GM23338 (cell line): ENCODE results near the gene RPS6KA3. TPM values are rescaled to one million over a fixed set of nuclear protein-coding genes. Genes with fewer than 3 reads are reported as not detected.

Experiments
- ATAC-seq: fragments of 200-7000 bp; cut with Tn5 transposase; 3 replicates; pipeline ENCODE4 v1.9.1; 2020
- DNase-seq: peaks from one replicate; pipeline ENCODE4 v3.0.0-alpha.2; 2015; ENCODE audit warnings: low spot score
- H2AFZ ChIP-seq: fragments of 200-600 bp; sonication (generic); 2 replicates; pipeline ENCODE4 v1.8.0; 2016; ENCODE audit warnings: antibody characterized with exemption, mild to moderate bottlenecking, moderate library complexity
- H3F3A ChIP-seq: fragments of 200-600 bp; sonication (generic); replicated peaks from 2 replicates; pipeline ENCODE4 v1.8.0; 2017; ENCODE audit warnings: antibody characterized with exemption, mixed run types, low read depth
- H3K27ac ChIP-seq: fragments of 200-600 bp; sonication (generic); 2 replicates; pipeline ENCODE4 v1.6.1; 2016; ENCODE audit warnings: low read depth
- H3K27me3 ChIP-seq: fragments of 200-600 bp; sonication (generic); 2 replicates; pipeline ENCODE4 v1.8.0; 2016; ENCODE audit warnings: mild to moderate bottlenecking, mixed run types, moderate library complexity; ENCODE audit not compliant: insufficient read depth
- H3K36me3 ChIP-seq: fragments of 200-600 bp; sonication (generic); 2 replicates; pipeline ENCODE4 v1.8.0; 2016; ENCODE audit warnings: mild to moderate bottlenecking; ENCODE audit not compliant: insufficient read depth
- H3K4me1 ChIP-seq: fragments of 200-600 bp; sonication (generic); 2 replicates; pipeline ENCODE4 v1.8.0; 2016; ENCODE audit warnings: mild to moderate bottlenecking, moderate library complexity; ENCODE audit not compliant: insufficient read depth
- H3K4me2 ChIP-seq: fragments of 200-600 bp; sonication (generic); 2 replicates; pipeline ENCODE4 v1.7.1; 2017; ENCODE audit warnings: mixed run types
- H3K4me3 ChIP-seq: fragments of 200-600 bp; sonication (generic); 2 replicates; pipeline ENCODE4 v1.6.1; 2016; ENCODE audit warnings: mixed run types
- H3K79me2 ChIP-seq: fragments of 200-600 bp; sonication (generic); replicated peaks from 2 replicates; pipeline ENCODE4 v1.8.0; 2017; ENCODE audit warnings: mild to moderate bottlenecking; ENCODE audit not compliant: insufficient read depth
- H3K9me2 ChIP-seq: fragments of 200-600 bp; sonication (generic); 2 replicates; pipeline ENCODE4 v1.8.0; 2017; ENCODE audit not compliant: insufficient read depth
- H4K20me1 ChIP-seq: fragments of 200-600 bp; sonication (generic); replicated peaks from 2 replicates; pipeline ENCODE4 v1.8.0; 2017; ENCODE audit warnings: mild to moderate bottlenecking; ENCODE audit not compliant: insufficient read depth
- H3K27ac Mint-ChIP-seq: 2 replicates; pipeline ENCODE4 v1.8.0; 2020; ENCODE audit warnings: inconsistent platforms, mild to moderate bottlenecking, moderate library complexity, mixed read lengths
- H3K27me3 Mint-ChIP-seq: 3 replicates; pipeline ENCODE4 v1.8.0; 2022; ENCODE audit warnings: low read depth, mild to moderate bottlenecking, moderate library complexity, mixed read lengths, inconsistent platforms; ENCODE audit not compliant: insufficient read depth, poor library complexity
- H3K36me3 Mint-ChIP-seq: 3 replicates; pipeline ENCODE4 v1.8.0; 2021; ENCODE audit warnings: low read depth, mild to moderate bottlenecking, inconsistent platforms, moderate library complexity, mixed read lengths
- H3K4me1 Mint-ChIP-seq: 3 replicates; pipeline ENCODE4 v1.8.0; 2020; ENCODE audit warnings: mild to moderate bottlenecking, inconsistent platforms, mixed read lengths
- H3K4me3 Mint-ChIP-seq: 3 replicates; pipeline ENCODE4 v1.8.0; 2021; ENCODE audit warnings: moderate library complexity, mild to moderate bottlenecking, inconsistent platforms, mixed read lengths
- H3K9me3 Mint-ChIP-seq: 3 replicates; pipeline ENCODE4 v1.8.0; 2020; ENCODE audit warnings: moderate library complexity, mild to moderate bottlenecking, inconsistent platforms, mixed read lengths
- CREB1 ChIP-seq: fragments of 250-450 bp; sonication (Bioruptor Pico); IDR thresholded peaks from 2 replicates; pipeline ENCODE4 v1.5.0; 2020; ENCODE audit warnings: low read depth, mild to moderate bottlenecking, moderate library complexity
- EZH2phosphoT487 ChIP-seq: fragments of 200-600 bp; sonication (generic); IDR thresholded peaks from one replicate; pipeline ENCODE4 v1.8.1; 2018; ENCODE audit warnings: antibody characterized with exemption; ENCODE audit not compliant: unreplicated experiment
- JUNB ChIP-seq: IDR thresholded peaks from one replicate; pipeline ENCODE4 v1.6.1; 2016; ENCODE audit warnings: antibody characterized with exemption; ENCODE audit not compliant: unreplicated experiment
- POLR2AphosphoS5 ChIP-seq: IDR thresholded peaks from 2 replicates; pipeline ENCODE4 v1.6.1; 2016; ENCODE audit warnings: antibody characterized with exemption, low read depth
- ZNF114 ChIP-seq: fragments of 250-450 bp; sonication (Bioruptor Pico); IDR thresholded peaks from 2 replicates; pipeline ENCODE4 v1.5.0; 2020; ENCODE audit warnings: mild to moderate bottlenecking, moderate library complexity
- polyA plus RNA-seq: library from polyadenylated mRNA; unstranded; fragments of >200 nt; fragmentation: Nextera tagmentation; extraction: Ambion mirVana; gene quantifications from 2 replicates; pipeline ENCODE4 v1.2.1, GENCODE V29; 2016
- total RNA-seq: library from RNA; depleted of rRNA; stranded (reverse); fragments of >200 nt; shearing (Covaris generic); gene quantifications from 2 replicates; pipeline ENCODE4 v1.2.3, GENCODE V29; 2014
- TF ChIP-seq, protein P1 (sequence below), 2 experiments: fragments of 200-600 bp in 1 of 2; sonication (generic) in 1 of 2; conservative IDR thresholded peaks; 2 replicates each; pipeline versions ENCODE4 v1.5.1 to v1.6.1; 2016 to 2017; ENCODE audit warnings: antibody characterized with exemption in 2 of 2, low read depth in 2 of 2, mild to moderate bottlenecking in 2 of 2, moderate library complexity in 1 of 2
- TF ChIP-seq, protein P2 (sequence below): IDR thresholded peaks from one replicate; pipeline ENCODE4 v1.6.1; 2018; ENCODE audit warnings: antibody characterized with exemption; ENCODE audit not compliant: unreplicated experiment
- TF ChIP-seq, protein P3 (sequence below): IDR thresholded peaks from 2 replicates; pipeline ENCODE4 v1.6.1; 2016; ENCODE audit warnings: antibody characterized with exemption

The RPS6KA3 gene
- total and polyA plus RNA-seq, 2 experiments from 2014 or later = 3.2 to 12.2 TPM

DNA sequence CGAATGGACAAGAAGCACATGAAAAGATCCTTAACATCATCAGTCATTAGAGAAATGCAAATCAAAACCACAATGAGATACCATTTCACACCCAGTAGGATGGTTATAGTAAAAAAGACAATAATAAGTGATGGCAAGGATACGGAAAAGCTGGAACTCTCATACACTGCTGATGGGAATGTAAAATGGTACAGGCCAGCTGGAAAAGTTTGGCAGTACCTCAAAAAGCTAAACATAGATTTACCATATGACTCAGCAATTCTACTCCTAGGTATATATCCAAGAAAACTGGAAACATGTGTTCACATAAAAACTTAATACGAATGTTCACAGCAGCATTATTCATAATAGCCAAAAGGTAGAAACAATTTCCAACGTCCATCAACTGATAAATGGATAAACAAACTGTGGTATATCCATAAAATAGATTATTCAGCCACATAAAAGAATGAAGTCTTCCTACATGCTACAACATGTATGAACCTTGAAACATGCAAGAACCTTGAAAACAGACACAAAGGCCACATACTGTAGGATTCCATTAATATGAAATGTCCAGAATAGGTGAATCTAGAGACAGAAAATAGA is 11.9 kb downstream of the RPS6KA3 start:
- no peak for ATAC-seq
- H3K79me2 ChIP-seq = no peaks in the 10 kb centered on the region
- no peak for DNase-seq

DNA sequence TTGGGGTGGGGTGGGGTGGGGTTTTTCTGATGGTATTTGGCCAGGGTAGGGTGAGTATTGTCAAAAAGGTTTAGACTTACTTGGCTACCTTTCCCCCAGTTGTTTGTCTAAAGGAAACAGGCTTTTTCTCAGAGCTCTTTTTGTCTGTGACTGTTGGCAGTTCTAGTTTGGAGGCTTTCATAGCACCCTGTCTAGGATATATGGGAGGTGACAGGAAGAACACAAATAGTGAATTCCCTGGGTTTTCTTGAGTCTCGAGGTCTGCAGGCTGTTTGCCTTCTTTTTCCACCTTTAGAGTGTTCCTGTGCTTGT is 13.5 kb downstream of the RPS6KA3 start:
- Histone ChIP-seq H3K79me2 (no peaks in the 10 kb centered on the region), H4K20me1 (no peaks in the 10 kb centered on the region), H3K9me2 (no peaks in the 10 kb centered on the region), H3K27me3 (no peaks in the 10 kb centered on the region), H3K27ac (no peak overlapping the region), H3F3A (no peaks in the 10 kb centered on the region), H3K36me3 (no peaks in the 10 kb centered on the region), H3K4me2 (no peak overlapping the region), H2AFZ (no peak overlapping the region), H3K4me1 (no peaks in the 10 kb centered on the region), H3K4me3 (no peak overlapping the region)
- H3K36me3 Mint-ChIP-seq = peaks cover 3% of the 10 kb centered on the region; the same call in 1 of the 3 replicates
- ATAC-seq (no peak), DNase-seq (no peak)
- H3K27me3 Mint-ChIP-seq = no peaks in the 10 kb centered on the region
- peaks cover 2% of the 10 kb centered on the region; the same call in 1 of the 3 replicates for H3K9me3 Mint-ChIP-seq
- peaks cover 2% of the 10 kb centered on the region; the same call in 2 of the 3 replicates for H3K4me1 Mint-ChIP-seq
- H3K27ac Mint-ChIP-seq = no peak overlapping the region; the same call in 1 of the 2 replicates
- H3K4me3 Mint-ChIP-seq = no peak overlapping the region
- TF ChIP-seq, protein P1, sequence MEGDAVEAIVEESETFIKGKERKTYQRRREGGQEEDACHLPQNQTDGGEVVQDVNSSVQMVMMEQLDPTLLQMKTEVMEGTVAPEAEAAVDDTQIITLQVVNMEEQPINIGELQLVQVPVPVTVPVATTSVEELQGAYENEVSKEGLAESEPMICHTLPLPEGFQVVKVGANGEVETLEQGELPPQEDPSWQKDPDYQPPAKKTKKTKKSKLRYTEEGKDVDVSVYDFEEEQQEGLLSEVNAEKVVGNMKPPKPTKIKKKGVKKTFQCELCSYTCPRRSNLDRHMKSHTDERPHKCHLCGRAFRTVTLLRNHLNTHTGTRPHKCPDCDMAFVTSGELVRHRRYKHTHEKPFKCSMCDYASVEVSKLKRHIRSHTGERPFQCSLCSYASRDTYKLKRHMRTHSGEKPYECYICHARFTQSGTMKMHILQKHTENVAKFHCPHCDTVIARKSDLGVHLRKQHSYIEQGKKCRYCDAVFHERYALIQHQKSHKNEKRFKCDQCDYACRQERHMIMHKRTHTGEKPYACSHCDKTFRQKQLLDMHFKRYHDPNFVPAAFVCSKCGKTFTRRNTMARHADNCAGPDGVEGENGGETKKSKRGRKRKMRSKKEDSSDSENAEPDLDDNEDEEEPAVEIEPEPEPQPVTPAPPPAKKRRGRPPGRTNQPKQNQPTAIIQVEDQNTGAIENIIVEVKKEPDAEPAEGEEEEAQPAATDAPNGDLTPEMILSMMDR (conservative IDR thresholded peaks at IDR 0.05; ENCODE audit: low read depth in 2 of 2) = no peak
- TF ChIP-seq CREB1 (CRISPR knock-in tag) (no peak), JUNB (no peak)
- TF ChIP-seq, protein P2, sequence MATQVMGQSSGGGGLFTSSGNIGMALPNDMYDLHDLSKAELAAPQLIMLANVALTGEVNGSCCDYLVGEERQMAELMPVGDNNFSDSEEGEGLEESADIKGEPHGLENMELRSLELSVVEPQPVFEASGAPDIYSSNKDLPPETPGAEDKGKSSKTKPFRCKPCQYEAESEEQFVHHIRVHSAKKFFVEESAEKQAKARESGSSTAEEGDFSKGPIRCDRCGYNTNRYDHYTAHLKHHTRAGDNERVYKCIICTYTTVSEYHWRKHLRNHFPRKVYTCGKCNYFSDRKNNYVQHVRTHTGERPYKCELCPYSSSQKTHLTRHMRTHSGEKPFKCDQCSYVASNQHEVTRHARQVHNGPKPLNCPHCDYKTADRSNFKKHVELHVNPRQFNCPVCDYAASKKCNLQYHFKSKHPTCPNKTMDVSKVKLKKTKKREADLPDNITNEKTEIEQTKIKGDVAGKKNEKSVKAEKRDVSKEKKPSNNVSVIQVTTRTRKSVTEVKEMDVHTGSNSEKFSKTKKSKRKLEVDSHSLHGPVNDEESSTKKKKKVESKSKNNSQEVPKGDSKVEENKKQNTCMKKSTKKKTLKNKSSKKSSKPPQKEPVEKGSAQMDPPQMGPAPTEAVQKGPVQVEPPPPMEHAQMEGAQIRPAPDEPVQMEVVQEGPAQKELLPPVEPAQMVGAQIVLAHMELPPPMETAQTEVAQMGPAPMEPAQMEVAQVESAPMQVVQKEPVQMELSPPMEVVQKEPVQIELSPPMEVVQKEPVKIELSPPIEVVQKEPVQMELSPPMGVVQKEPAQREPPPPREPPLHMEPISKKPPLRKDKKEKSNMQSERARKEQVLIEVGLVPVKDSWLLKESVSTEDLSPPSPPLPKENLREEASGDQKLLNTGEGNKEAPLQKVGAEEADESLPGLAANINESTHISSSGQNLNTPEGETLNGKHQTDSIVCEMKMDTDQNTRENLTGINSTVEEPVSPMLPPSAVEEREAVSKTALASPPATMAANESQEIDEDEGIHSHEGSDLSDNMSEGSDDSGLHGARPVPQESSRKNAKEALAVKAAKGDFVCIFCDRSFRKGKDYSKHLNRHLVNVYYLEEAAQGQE = no peak

More for the DNA sequence above, 11.9 kb downstream of the RPS6KA3 start:
- H3K27me3 Mint-ChIP-seq = no peaks in the 10 kb centered on the region
- H3K36me3 Mint-ChIP-seq = peaks cover 3% of the 10 kb centered on the region; the same call in 1 of the 3 replicates
- Histone ChIP-seq H3K4me1 (no peaks in the 10 kb centered on the region), H3K27ac (no peak overlapping the region), H3F3A (no peaks in the 10 kb centered on the region), H3K27me3 (no peaks in the 10 kb centered on the region), H3K4me2 (no peak overlapping the region), H3K9me2 (no peaks in the 10 kb centered on the region), H3K36me3 (no peaks in the 10 kb centered on the region), H4K20me1 (no peaks in the 10 kb centered on the region; the same call in 1 of the 2 replicates), H3K4me3 (no peak overlapping the region), H2AFZ (no peak overlapping the region)
- H3K4me1 Mint-ChIP-seq = peaks cover 7% of the 10 kb centered on the region; the same call in 2 of the 3 replicates
- TF ChIP-seq EZH2phosphoT487 (no peak), POLR2AphosphoS5 (no peak), ZNF114 (CRISPR knock-in tag) (no peak)
- TF ChIP-seq, protein P3, sequence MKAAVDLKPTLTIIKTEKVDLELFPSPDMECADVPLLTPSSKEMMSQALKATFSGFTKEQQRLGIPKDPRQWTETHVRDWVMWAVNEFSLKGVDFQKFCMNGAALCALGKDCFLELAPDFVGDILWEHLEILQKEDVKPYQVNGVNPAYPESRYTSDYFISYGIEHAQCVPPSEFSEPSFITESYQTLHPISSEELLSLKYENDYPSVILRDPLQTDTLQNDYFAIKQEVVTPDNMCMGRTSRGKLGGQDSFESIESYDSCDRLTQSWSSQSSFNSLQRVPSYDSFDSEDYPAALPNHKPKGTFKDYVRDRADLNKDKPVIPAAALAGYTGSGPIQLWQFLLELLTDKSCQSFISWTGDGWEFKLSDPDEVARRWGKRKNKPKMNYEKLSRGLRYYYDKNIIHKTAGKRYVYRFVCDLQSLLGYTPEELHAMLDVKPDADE = no peak
- TF ChIP-seq, protein P2 = no peak
- H3K4me3 Mint-ChIP-seq = no peak overlapping the region
- H3K9me3 Mint-ChIP-seq = peaks cover 2% of the 10 kb centered on the region; the same call in 1 of the 3 replicates
- H3K27ac Mint-ChIP-seq = no peak overlapping the region
